Uterus (tissue), 4 donors: ENCODE data around the gene SNX9. TPM values are rescaled to one million over a fixed set of nuclear protein-coding genes. Genes with fewer than 3 reads are reported as not detected.

Experiments
- DNase-seq, 2 donors: peaks; one replicate each; pipeline ENCODE4 v3.0.0-alpha.2; 2019 to 2020
- H3K27ac ChIP-seq, 2 donors: fragments of 200-600 bp; sonication (generic); 1 replicate in 1 of 2; 2 replicates in 1 of 2; pipeline ENCODE4 v1.5.1; 2016 to 2018
- H3K27me3 ChIP-seq, 2 donors: fragments of 200-600 bp; sonication (generic); one replicate each; pipeline ENCODE4 v1.5.1; 2018 to 2019; ENCODE audit warnings: control low read depth in 1 of 2
- H3K36me3 ChIP-seq, 2 donors: fragments of 200-600 bp; sonication (generic); one replicate each; pipeline ENCODE4 v1.5.1; 2019; ENCODE audit warnings: control low read depth in 1 of 2
- H3K4me1 ChIP-seq, 2 donors: fragments of 200-600 bp; sonication (generic); one replicate each; pipeline ENCODE4 v1.5.1; 2018 to 2019; ENCODE audit warnings: control low read depth in 1 of 2
- H3K4me3 ChIP-seq, 2 donors: fragments of 200-600 bp; sonication (generic); 1 replicate in 1 of 2; 2 replicates in 1 of 2; pipeline ENCODE4 v1.5.1; 2018 to 2019; ENCODE audit warnings: mild to moderate bottlenecking in 1 of 2
- H3K9me3 ChIP-seq, 2 donors: fragments of 200-600 bp; sonication (generic); one replicate each; pipeline ENCODE4 v1.5.1; 2019; ENCODE audit warnings: control low read depth in 1 of 2
- CTCF ChIP-seq, 4 experiments: fragments of 200-600 bp in 2 of 4; fragments of 450-650 bp in 2 of 4; sonication (generic) in 2 of 4; IDR thresholded peaks; one replicate each; pipeline ENCODE4 v1.5.1; 2016 to 2019; ENCODE audit warnings: antibody characterized with exemption in 4 of 4, mild to moderate bottlenecking in 2 of 4, moderate library complexity in 1 of 4
- POLR2A ChIP-seq, 2 donors: fragments of 450-650 bp; IDR thresholded peaks; one replicate each; pipeline ENCODE4 v1.6.1; 2016; ENCODE audit warnings: antibody characterized with exemption in 2 of 2, mild to moderate bottlenecking in 1 of 2, moderate library complexity in 1 of 2
- intact Hi-C: fragments of 100-400 bp; cut with DNase I; formaldehyde crosslinking; loops from one replicate; pipeline ENCODE4 v1.15.1; 2023; ENCODE audit warnings: low total_unique reads
- total RNA-seq, 4 donors: library from RNA; depleted of rRNA in 3 of 4; stranded (reverse); fragments of >200 nt in 3 of 4; gene quantifications; one replicate each; pipeline versions ENCODE4 v1.1.0 to v1.2.4, GENCODE V29; 2014 to 2023
- donor health status: DM: yes; HTN: yes; CAD: no.

The SNX9 gene
- total RNA-seq, 4 donors from 2014 or later: 31.0 to 65.9 (median 50.5) TPM

GRCh38 chr6:157859775-157860504, 36.9 kb downstream of the SNX9 start:
- peaks cover 13 to 20% of the 10 kb centered on the region in 2 donors for H3K4me1 ChIP-seq
- H3K36me3 ChIP-seq: no peaks in the 10 kb centered on the region
- no peaks in the 10 kb centered on the region for H3K27me3 ChIP-seq
- TF ChIP-seq POLR2A (IDR thresholded peaks at IDR 0.05) (no peak), CTCF (IDR thresholded peaks at IDR 0.05) (no peak)
- intact Hi-C loops: no loop called here
- H3K27ac ChIP-seq: peak overlapping the region; percentile 10 to 54
- H3K4me3 ChIP-seq: no peak overlapping the region
- DNase-seq: no peak
- no peaks in the 10 kb centered on the region for H3K9me3 ChIP-seq

- Histone ChIP-seq H3K27me3 (no peaks in the 10 kb centered on the region), H3K4me1 (peaks cover 13 to 20% of the 10 kb centered on the region in 2 donors), H3K9me3 (no peaks in the 10 kb centered on the region), H3K27ac (peak overlapping the region; percentile 10 to 54), H3K36me3 (no peaks in the 10 kb centered on the region), H3K4me3 (no peak overlapping the region)
- TF ChIP-seq CTCF (IDR thresholded peaks at IDR 0.05) (no peak), POLR2A (IDR thresholded peaks at IDR 0.05) (no peak)
- no peak for DNase-seq
- intact Hi-C loops: no loop called here
These were observed 37.5 kb downstream of the SNX9 start for GRCh38 chr6:157860505-157860991.

GRCh38 chr6:157861184-157861583, 38.1 kb downstream of the SNX9 start:
- intact Hi-C loops: no loop called here
- peaks cover 13 to 20% of the 10 kb centered on the region in 2 donors for H3K4me1 ChIP-seq
- H3K27ac ChIP-seq: peak overlapping the region; percentile 48 to 54
- TF ChIP-seq CTCF (IDR thresholded peaks at IDR 0.05): no peak
- TF ChIP-seq POLR2A (IDR thresholded peaks at IDR 0.05): no peak
- no peaks in the 10 kb centered on the region for H3K36me3 ChIP-seq
- no peak overlapping the region for H3K4me3 ChIP-seq
- no peaks in the 10 kb centered on the region for H3K27me3 ChIP-seq
- H3K9me3 ChIP-seq: no peaks in the 10 kb centered on the region
- no peak for DNase-seq

- peaks cover 13 to 26% of the 10 kb centered on the region in 2 donors for H3K4me1 ChIP-seq
- H3K27me3 ChIP-seq: no peaks in the 10 kb centered on the region
- H3K9me3 ChIP-seq: no peaks in the 10 kb centered on the region
- H3K4me3 ChIP-seq: no peak overlapping the region
- no peak for DNase-seq
- intact Hi-C loops: no loop called here
- peak overlapping the region; percentile 48 to 54 for H3K27ac ChIP-seq
- TF ChIP-seq POLR2A (IDR thresholded peaks at IDR 0.05) (no peak), CTCF (IDR thresholded peaks at IDR 0.05) (no peak)
- H3K36me3 ChIP-seq: no peaks in the 10 kb centered on the region
These were observed 38.8 kb downstream of the SNX9 start for GRCh38 chr6:157861814-157862213.

- DNase-seq: no peak
- peaks cover 13 to 31% of the 10 kb centered on the region in 2 donors for H3K4me1 ChIP-seq
- H3K4me3 ChIP-seq: no peak overlapping the region
- no peaks in the 10 kb centered on the region for H3K36me3 ChIP-seq
- TF ChIP-seq POLR2A (IDR thresholded peaks at IDR 0.05) (no peak), CTCF (IDR thresholded peaks at IDR 0.05) (no peak)
- H3K27me3 ChIP-seq: no peaks in the 10 kb centered on the region
- intact Hi-C loops: no loop called here
- H3K9me3 ChIP-seq: no peaks in the 10 kb centered on the region
- peak overlapping the region; percentile 42 to 54 for H3K27ac ChIP-seq
These were observed 39.7 kb downstream of the SNX9 start for GRCh38 chr6:157862706-157863105.
